ENCODE measurements around the gene SUPT3H. TPM values are rescaled to one million over a fixed set of nuclear protein-coding genes. Genes with fewer than 3 reads are reported as not detected.

SUPT3H gene
- total and polyA plus RNA-seq, 2 donors from 2014 or later = 10.1 to 12.5 TPM

- Histone ChIP-seq H3K27me3 (ENCODE audit: control insufficient read depth, insufficient read depth, low read length) (no peaks in the 10 kb centered on the region), H3K27ac (ENCODE audit: low read depth in 2 of 2, low read length in 2 of 2) (no peak overlapping the region), H3K4me3 (ENCODE audit: low read length in 3 of 3) (no peak overlapping the region), H3K36me3 (ENCODE audit: control insufficient read depth in 2 of 3, insufficient read depth in 3 of 3, low read length in 3 of 3) (no peaks in the 10 kb centered on the region), H3K9me3 (ENCODE audit: control insufficient read depth in 2 of 3, insufficient read depth in 1 of 3, low read length in 3 of 3) (peaks cover 0 to 14% (median 0%) of the 10 kb centered on the region in 3 donors), H3K9ac (ENCODE audit: low read length in 3 of 3) (no peak overlapping the region), H3K4me1 (ENCODE audit: control insufficient read depth in 2 of 3, insufficient read depth in 2 of 3, low read depth in 1 of 3, low read length in 3 of 3) (no peaks in the 10 kb centered on the region)
- no peak for TF ChIP-seq CTCF (IDR thresholded peaks at IDR 0.05; ENCODE audit: borderline replicate concordance, extremely low read depth, insufficient read depth)
- intact Hi-C loops (cut with DNase I) = no loop called here
- DNase-seq = no peak
- FAIRE-seq = no peak
These were observed 301.4 kb downstream of the SUPT3H start for GRCh38 chr6:45076217-45076930.

- Histone ChIP-seq H3K27me3 (ENCODE audit: control insufficient read depth, insufficient read depth, low read length) (no peaks in the 10 kb centered on the region), H3K36me3 (ENCODE audit: control insufficient read depth in 2 of 3, insufficient read depth in 3 of 3, low read length in 3 of 3) (no peaks in the 10 kb centered on the region), H3K9me3 (ENCODE audit: control insufficient read depth in 2 of 3, insufficient read depth in 1 of 3, low read length in 3 of 3) (peaks cover 0 to 14% (median 0%) of the 10 kb centered on the region in 3 donors), H3K27ac (ENCODE audit: low read depth in 2 of 2, low read length in 2 of 2) (no peak overlapping the region), H3K9ac (ENCODE audit: low read length in 3 of 3) (no peak overlapping the region), H3K4me1 (ENCODE audit: control insufficient read depth in 2 of 3, insufficient read depth in 2 of 3, low read depth in 1 of 3, low read length in 3 of 3) (no peaks in the 10 kb centered on the region), H3K4me3 (ENCODE audit: low read length in 3 of 3) (no peak overlapping the region)
- TF ChIP-seq CTCF (IDR thresholded peaks at IDR 0.05; ENCODE audit: borderline replicate concordance, extremely low read depth, insufficient read depth) = no peak
- no peak for FAIRE-seq
- intact Hi-C loops (cut with DNase I) = no loop called here
- no peak for DNase-seq
These were observed 302.5 kb downstream of the SUPT3H start for GRCh38 chr6:45075246-45075645.

- no peak overlapping the region for H3K9ac ChIP-seq (ENCODE audit: low read length in 3 of 3)
- peaks cover 0 to 13% (median 0%) of the 10 kb centered on the region in 3 donors for H3K9me3 ChIP-seq (ENCODE audit: control insufficient read depth in 2 of 3, insufficient read depth in 1 of 3, low read length in 3 of 3)
- no peaks in the 10 kb centered on the region for H3K4me1 ChIP-seq (ENCODE audit: control insufficient read depth in 2 of 3, insufficient read depth in 2 of 3, low read depth in 1 of 3, low read length in 3 of 3)
- H3K27ac ChIP-seq (ENCODE audit: low read depth in 2 of 2, low read length in 2 of 2) = no peak overlapping the region
- FAIRE-seq = no peak
- H3K36me3 ChIP-seq (ENCODE audit: control insufficient read depth in 2 of 3, insufficient read depth in 3 of 3, low read length in 3 of 3) = no peaks in the 10 kb centered on the region
- no peak for DNase-seq
- H3K4me3 ChIP-seq (ENCODE audit: low read length in 3 of 3) = no peak overlapping the region
- TF ChIP-seq CTCF (IDR thresholded peaks at IDR 0.05; ENCODE audit: borderline replicate concordance, extremely low read depth, insufficient read depth) = no peak
- intact Hi-C loops (cut with DNase I) = no loop called here
- H3K27me3 ChIP-seq (ENCODE audit: control insufficient read depth, insufficient read depth, low read length) = no peaks in the 10 kb centered on the region
These were observed 303.3 kb downstream of the SUPT3H start for GRCh38 chr6:45074439-45074838.
